Endothelial cell of umbilical vein (primary cell): Measurements from ENCODE around the gene SLC39A9. TPM values are rescaled to one million over a fixed set of nuclear protein-coding genes. Genes with fewer than 3 reads are reported as not detected.

Source experiments
- BruUV-seq: library from RNA; stranded (reverse); fragments of 400-500 nt; replicated peaks from 2 replicates; lab custom pipeline; 2021; lab: Mats Ljungman, UMichigan
- CTCF ChIA-PET: fragments of 300-600, 350-600 bp; sonication (Branson Sonifier 250); formaldehyde crosslinking; loops from one replicate; lab custom pipeline; 2021; ENCODE audit warnings: antibody characterized with exemption, inconsistent platforms; lab: Charles Lee
- POLR2A ChIA-PET: fragments of 300-600, 350-600 bp; sonication (Branson Sonifier 250); formaldehyde crosslinking; loops from one replicate; lab custom pipeline; 2021; ENCODE audit warnings: antibody characterized with exemption, inconsistent platforms; lab: Charles Lee
- DNase-seq: peaks from one replicate; pipeline ENCODE4 v3.0.0-alpha.2; 2011; ENCODE audit warnings: low read depth, low spot score
- FAIRE-seq: peaks from 2 replicates; lab custom pipeline; 2011; peaks lifted over from hg19 to GRCh38; lab: Jason Lieb, UNC
- H2AFZ ChIP-seq: 2 replicates; pipeline ENCODE4 v1.6.0; 2012; ENCODE audit warnings: low read depth, low read length, control low read depth, inconsistent platforms
- H3K27ac ChIP-seq: 2 replicates; pipeline ENCODE4 v1.5.1; 2011; ENCODE audit warnings: low read depth, mild to moderate bottlenecking, control low read depth, low read length, moderate library complexity; ENCODE audit not compliant: insufficient read depth
- H3K27me3 ChIP-seq, 2 experiments: 2 replicates each; pipeline versions ENCODE4 v1.6.0 to v1.6.1; 2011; ENCODE audit warnings: low read length in 2 of 2, mixed read lengths in 1 of 2; ENCODE audit not compliant: control insufficient read depth in 2 of 2, insufficient read depth in 2 of 2
- H3K36me3 ChIP-seq, 2 experiments: 2 replicates in 1 of 2; 3 replicates in 1 of 2; pipeline ENCODE4 v1.5.1; 2011; ENCODE audit warnings: low read length in 2 of 2, mild to moderate bottlenecking in 1 of 2, moderate library complexity in 1 of 2; ENCODE audit not compliant: control insufficient read depth in 2 of 2, insufficient read depth in 2 of 2; ENCODE audit errors: extremely low read depth in 1 of 2
- H3K4me1 ChIP-seq: 3 replicates; pipeline ENCODE4 v1.5.1; 2011; ENCODE audit warnings: mild to moderate bottlenecking, low read length; ENCODE audit not compliant: control insufficient read depth, insufficient read depth; ENCODE audit errors: extremely low read depth
- H3K4me2 ChIP-seq: 2 replicates; pipeline ENCODE4 v1.6.1; 2011; ENCODE audit warnings: low read length, control low read depth, mixed read lengths; ENCODE audit not compliant: insufficient read depth
- H3K4me3 ChIP-seq, 3 experiments: fragments of 200-600 bp in 1 of 3; sonication (generic), shearing (Covaris generic) in 1 of 3; replicated peaks in 1 of 3; 2 replicates each; pipeline ENCODE4 v1.5.1; 2011 to 2016; ENCODE audit warnings: control low read depth in 3 of 3, low read length in 3 of 3, mild to moderate bottlenecking in 2 of 3, inconsistent platforms in 1 of 3, low read depth in 1 of 3, moderate library complexity in 1 of 3; ENCODE audit not compliant: insufficient read depth in 1 of 3
- H3K79me2 ChIP-seq: 2 replicates; pipeline ENCODE4 v1.6.0; 2012; ENCODE audit warnings: low read length, inconsistent platforms; ENCODE audit not compliant: control insufficient read depth, insufficient read depth
- H3K9ac ChIP-seq: replicated peaks from 2 replicates; pipeline ENCODE3; 2011; ENCODE audit warnings: low read length, control low read depth; ENCODE audit not compliant: insufficient read depth; ENCODE audit errors: extremely low read depth
- H3K9me1 ChIP-seq: replicated peaks from 3 replicates; pipeline ENCODE4 v1.6.0; 2011; ENCODE audit warnings: mild to moderate bottlenecking, low read length; ENCODE audit not compliant: control insufficient read depth, insufficient read depth; ENCODE audit errors: extremely low read depth
- H3K9me3 ChIP-seq: replicated peaks from 2 replicates; pipeline ENCODE4 v1.5.1; 2012; ENCODE audit warnings: low read length, inconsistent platforms; ENCODE audit not compliant: control insufficient read depth, insufficient read depth
- H4K20me1 ChIP-seq: replicated peaks from 2 replicates; pipeline ENCODE3; 2011; ENCODE audit warnings: mild to moderate bottlenecking, low read length; ENCODE audit not compliant: control insufficient read depth, insufficient read depth; ENCODE audit errors: extremely low read depth
- EZH2 ChIP-seq: IDR thresholded peaks from 2 replicates; pipeline ENCODE4 v1.6.1; 2012; ENCODE audit warnings: borderline replicate concordance, low read depth, mild to moderate bottlenecking, moderate library complexity, low read length, inconsistent platforms; ENCODE audit not compliant: severe bottlenecking
- FOS ChIP-seq: IDR thresholded peaks from 2 replicates; pipeline ENCODE4 v1.6.1; 2011; ENCODE audit warnings: mild to moderate bottlenecking, low read length, moderate library complexity, borderline replicate concordance; ENCODE audit not compliant: insufficient read depth
- JUN ChIP-seq: IDR thresholded peaks from 2 replicates; pipeline ENCODE4 v1.6.1; 2011; ENCODE audit warnings: borderline replicate concordance, low read depth; ENCODE audit not compliant: insufficient read length, insufficient read depth
- POLR2A ChIP-seq: IDR thresholded peaks from 2 replicates; pipeline ENCODE4 v1.6.1; 2012; ENCODE audit warnings: low read depth, mild to moderate bottlenecking, control low read depth, low read length
- dilution Hi-C: fragments of 300-500 bp; cut with MboI; formaldehyde crosslinking; loops from one replicate; pipeline ENCODE4 v1.15.0; 2019; ENCODE audit warnings: low sequenced_read_pairs; ENCODE audit not compliant: extremely low pct_ligation_motif_present
- intact Hi-C: fragments of 100-400 bp; cut with micrococcal nuclease; formaldehyde crosslinking; loops from one replicate; pipeline ENCODE4 v1.10.0; 2022
- polyA plus RNA-seq, 4 experiments: library from polyadenylated mRNA; depleted of rRNA in 3 of 4; stranded (reverse) in 3 of 4; unstranded in 1 of 4; fragments of >200 nt; gene quantifications; 2 replicates each; pipeline versions ENCODE4 v1.2.1 to v1.2.3, GENCODE V29; 2011 to 2012; ENCODE audit warnings: missing spikeins in 1 of 4
- total RNA-seq: library from RNA; stranded (reverse); gene quantifications from 2 replicates; pipeline ENCODE4 v1.2.3, GENCODE V29; 2021

The SLC39A9 gene
- total and polyA plus RNA-seq, 2 donors (not counting 3 experiments of a cell fraction or from before 2014, with no cell fraction given): 39.8 to 55.2 TPM

DNA sequence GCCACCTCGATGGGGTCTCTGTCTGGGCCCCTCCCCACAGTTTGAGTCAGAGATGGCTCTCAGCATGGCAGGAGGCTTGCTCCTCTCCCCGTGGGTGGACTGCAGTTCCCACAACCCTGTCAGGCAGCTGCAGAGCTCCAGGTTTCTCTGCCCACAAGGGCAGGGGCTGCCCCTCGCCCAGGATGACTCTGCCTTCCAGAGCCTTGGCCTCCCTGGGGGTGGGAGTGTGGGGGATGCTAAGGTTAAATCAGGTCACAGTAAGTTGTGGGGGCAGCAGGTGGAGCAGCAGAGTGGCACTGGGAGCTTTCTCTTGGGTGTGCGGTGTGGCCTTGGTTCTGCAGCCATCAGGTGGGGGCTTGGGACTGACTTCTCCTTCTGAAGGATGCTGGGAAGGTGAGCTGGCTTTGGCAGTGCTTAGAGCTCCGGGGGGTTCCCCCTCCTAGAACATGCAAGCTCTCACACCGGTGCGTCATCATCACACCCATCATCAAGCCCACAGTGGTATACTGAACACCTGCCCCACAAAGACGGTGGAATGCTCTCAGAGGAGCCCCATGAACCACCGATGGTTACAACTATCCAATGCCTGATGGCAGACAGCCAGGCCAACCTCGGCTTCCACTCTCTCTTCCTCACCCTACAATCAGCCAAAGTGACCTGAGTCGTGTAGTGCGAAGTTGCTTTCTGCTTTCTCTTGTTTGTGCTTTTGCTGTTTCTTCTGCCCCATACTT is 40.1 kb upstream of the SLC39A9 start:
- no peak overlapping the region for H2AFZ ChIP-seq
- no peak overlapping the region for H3K27ac ChIP-seq
- no peak overlapping the region for H3K4me2 ChIP-seq
- no TSS peak for BruUV-seq
- no peaks in the 10 kb centered on the region for H3K79me2 ChIP-seq
- no peak overlapping the region for H3K9ac ChIP-seq
- ChIA-PET CTCF (interaction anchor here (1.2 to 4.2 kb wide), 4 partner anchors 11 to 116 kb away, joined by 3 to 18 read pairs (median 5); no protein-coding TSS in a partner anchor), POLR2A (no interaction called here)
- no peaks in the 10 kb centered on the region for H3K9me1 ChIP-seq
- no peaks in the 10 kb centered on the region for H3K9me3 ChIP-seq
- dilution Hi-C loops (no loop called here), intact Hi-C loops (no loop called here)
- no peak for DNase-seq
- H3K27me3 ChIP-seq: peaks cover 2 to 5% of the 10 kb centered on the region in 2 experiments
- no peak overlapping the region for H3K4me3 ChIP-seq
- TF ChIP-seq JUN: no peak
- no peak for TF ChIP-seq POLR2A
- no peak for TF ChIP-seq EZH2
- no peak for TF ChIP-seq FOS
- no peaks in the 10 kb centered on the region for H3K4me1 ChIP-seq
- H4K20me1 ChIP-seq: no peaks in the 10 kb centered on the region
- H3K36me3 ChIP-seq: no peaks in the 10 kb centered on the region
- no peak for FAIRE-seq

DNA sequence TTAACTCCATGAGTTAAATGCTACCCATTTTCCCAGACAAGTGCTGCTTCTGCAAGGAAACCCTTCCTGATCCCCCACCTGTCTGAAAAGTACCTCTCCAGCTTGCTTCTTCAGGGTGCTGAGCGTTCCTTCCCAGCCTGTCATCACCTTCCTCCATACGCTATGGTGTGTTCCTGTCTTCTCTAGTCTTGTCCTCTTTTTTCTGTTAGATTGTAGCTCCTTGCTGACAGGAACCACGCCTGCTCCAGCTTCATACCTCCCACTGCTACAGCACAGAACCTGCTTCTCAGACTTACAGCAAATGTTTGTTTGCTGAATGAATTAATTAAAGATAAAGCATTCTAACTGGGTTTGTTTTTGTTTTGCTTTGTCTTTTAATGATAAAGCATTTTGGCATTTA is 39.5 kb upstream of the SLC39A9 start:
- CTCF ChIA-PET: interaction anchor here (1.5 to 4.2 kb wide), 3 partner anchors 10 to 116 kb away, joined by 4 to 18 read pairs (median 6); no protein-coding TSS in a partner anchor
- H3K9me3 ChIP-seq: no peaks in the 10 kb centered on the region
- no TSS peak for BruUV-seq

More for the DNA sequence above, 39.5 kb upstream of the SLC39A9 start:
- dilution Hi-C loops: no loop called here
- Histone ChIP-seq H3K27me3 (peaks cover 2 to 5% of the 10 kb centered on the region in 2 experiments), H3K79me2 (no peaks in the 10 kb centered on the region), H3K27ac (no peak overlapping the region), H4K20me1 (no peaks in the 10 kb centered on the region), H3K4me1 (no peaks in the 10 kb centered on the region), H3K36me3 (no peaks in the 10 kb centered on the region), H3K9ac (no peak overlapping the region), H3K4me2 (no peak overlapping the region), H2AFZ (no peak overlapping the region), H3K4me3 (no peak overlapping the region), H3K9me1 (no peaks in the 10 kb centered on the region)
- no peak for TF ChIP-seq FOS
- POLR2A ChIA-PET: no interaction called here
- DNase-seq (no peak), FAIRE-seq (no peak)
- intact Hi-C loops: no loop called here
